NCI-H526 (cell line): ENCODE data around the gene FEN1.

Experiments
- DNase-seq, 2 experiments: peaks; one replicate each; lab custom pipeline; 2025; lab: John Stamatoyannopoulos, UW

FEN1 gene, protein sequence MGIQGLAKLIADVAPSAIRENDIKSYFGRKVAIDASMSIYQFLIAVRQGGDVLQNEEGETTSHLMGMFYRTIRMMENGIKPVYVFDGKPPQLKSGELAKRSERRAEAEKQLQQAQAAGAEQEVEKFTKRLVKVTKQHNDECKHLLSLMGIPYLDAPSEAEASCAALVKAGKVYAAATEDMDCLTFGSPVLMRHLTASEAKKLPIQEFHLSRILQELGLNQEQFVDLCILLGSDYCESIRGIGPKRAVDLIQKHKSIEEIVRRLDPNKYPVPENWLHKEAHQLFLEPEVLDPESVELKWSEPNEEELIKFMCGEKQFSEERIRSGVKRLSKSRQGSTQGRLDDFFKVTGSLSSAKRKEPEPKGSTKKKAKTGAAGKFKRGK

DNA sequence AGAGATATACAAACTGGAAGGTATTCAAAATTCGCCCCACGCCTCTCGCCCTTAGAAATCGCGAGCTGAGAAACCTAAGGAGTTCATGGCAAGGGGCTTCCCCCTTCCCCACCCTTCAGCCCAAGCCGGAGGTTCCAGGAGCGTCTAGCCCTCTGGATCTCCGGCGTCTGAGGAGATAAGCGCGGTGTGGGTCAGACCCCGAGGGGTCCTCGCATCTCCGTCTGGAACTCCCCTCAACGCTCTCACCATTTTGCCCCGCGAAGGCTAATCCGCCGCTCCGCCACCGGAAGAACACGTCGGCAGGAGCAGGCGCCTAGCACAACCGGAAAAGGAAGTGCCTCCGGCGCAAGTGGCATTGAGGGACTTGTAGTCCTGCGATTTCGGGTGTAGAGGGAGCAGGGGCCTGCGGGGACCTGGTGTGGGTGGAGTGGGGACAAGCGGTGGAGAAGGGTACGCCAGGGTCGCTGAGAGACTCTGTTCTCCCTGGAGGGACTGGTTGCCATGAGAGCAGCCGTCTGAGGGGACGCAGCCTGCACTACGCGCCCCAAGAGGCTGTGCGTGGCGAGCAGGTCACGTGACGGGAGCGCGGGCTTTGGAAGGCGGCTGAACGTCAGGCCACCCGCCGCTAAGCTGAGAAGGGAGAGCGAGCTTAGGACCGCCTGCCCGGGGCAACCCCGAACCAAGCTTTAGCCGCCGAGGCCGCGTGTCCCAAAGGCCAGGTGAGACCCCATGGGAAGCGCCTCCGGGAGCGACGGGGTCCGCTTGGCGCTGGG is at the start of gene FEN1, which contains the start of gene TMEM258:
FEN1 (plus strand) TSS at position 602 of the 773 bp plus-strand sequence. CDS start 2,451 bp downstream, outside the sequence.
TMEM258 (minus strand) TSS at position 290 of the 773 bp plus-strand sequence; CDS start at position 249, 41 bp downstream.
- peak; percentile 95 to 97 for DNase-seq

- no peak for DNase-seq
Measured at GRCh38 chr11:61743486-61744095, 49.1 kb upstream of the FEN1 start.

GRCh38 chr11:61744181-61744580 is 48.5 kb upstream of the FEN1 start:
- no peak for DNase-seq

DNA sequence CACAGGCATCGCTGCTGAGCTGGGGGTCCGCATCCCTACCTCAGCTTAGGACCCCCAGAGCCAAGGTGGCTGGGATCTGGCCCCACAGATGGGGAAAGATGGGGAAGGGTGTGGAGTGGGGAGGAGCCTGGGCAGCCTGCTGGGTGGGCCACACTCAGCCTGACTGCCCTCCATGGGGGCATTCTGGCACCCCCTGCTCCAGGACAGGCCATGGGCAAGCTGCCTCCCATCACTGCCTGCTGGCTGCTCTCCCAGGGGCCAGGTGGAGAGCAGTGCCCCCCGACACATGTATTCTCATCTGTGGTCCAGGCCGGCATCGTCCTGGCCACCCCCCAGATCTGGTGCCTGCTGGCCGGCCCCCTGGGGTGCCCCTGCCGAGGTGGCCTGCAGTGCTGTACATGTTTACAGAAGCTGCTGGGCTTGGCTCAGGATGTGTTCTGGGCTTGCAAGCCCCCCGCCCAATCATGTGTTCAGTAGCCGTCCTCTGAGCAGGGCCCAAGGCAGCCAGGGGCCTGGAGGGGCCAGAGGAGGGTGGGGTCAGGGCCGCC is 48.0 kb upstream of the FEN1 start:
- DNase-seq = no peak

DNA sequence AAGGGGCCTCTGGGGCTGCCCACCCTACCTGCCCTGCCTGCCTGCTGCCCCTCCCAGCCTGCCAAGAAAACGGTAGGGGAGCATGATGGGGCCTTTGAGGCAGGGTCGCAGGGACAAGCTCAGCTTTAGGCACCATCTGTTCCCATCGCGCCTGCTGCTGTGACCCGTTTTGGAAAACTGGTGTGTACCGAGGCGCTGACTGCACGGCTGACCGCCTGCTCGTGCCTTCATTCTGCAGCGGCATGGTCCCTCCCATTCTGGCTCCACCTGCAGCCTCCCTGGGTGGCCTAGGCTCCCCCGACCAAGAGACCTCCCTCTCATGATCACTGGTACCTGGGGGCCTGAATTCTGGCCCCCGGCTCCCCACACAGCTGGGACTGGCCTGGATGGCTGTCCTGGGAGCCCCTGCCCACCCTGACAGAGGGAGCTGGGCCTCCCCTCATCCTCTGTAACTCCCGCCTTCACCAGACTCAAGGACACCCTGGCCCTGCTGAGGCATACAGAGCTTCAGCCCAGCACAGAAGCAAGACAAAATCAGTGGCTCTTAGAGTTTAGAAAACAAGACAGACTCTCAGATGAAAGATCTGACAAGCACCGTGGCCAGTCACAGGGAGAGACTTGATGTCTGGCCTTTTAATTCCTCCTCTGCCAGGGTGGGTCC is 46.8 kb upstream of the FEN1 start:
- peak in 1 of 2 experiments; percentile 31 for DNase-seq

DNA sequence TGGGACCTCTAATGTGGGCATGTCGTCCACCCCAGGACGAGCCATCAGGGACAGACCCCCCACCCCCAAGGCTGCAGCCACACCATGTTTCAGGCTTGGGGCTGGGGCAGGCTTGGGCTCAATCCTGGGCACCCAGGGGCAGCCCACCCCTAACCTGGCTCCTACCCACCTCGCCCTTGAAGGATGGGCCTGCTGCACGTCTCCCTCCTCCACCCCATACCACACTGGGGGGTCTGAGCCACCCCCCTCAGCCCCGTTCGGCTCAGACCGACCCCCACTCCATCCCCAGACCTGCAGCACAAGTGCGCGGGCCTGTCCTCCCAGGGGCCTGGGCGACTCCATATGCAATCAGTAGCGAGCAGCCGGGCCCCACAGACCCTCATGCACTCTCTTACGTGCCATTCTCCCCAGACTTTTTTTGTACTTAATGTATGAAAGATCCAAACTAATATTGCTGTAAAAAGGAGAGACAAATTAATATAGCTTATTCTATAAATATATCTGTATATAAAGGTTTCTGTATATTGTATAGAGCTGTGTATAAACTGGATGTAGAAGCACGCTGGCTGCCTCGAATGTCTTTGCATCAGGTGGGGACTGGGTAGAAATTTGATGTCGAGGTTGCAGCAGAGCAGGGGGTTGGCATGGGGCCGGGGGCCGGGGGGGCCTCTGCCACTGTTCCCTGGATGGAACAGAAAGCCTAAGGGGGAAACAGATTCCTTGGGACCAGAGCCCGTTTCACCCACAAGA is 46.1 kb upstream of the FEN1 start:
- DNase-seq = no peak

GRCh38 chr11:61747192-61747966 is 45.3 kb upstream of the FEN1 start:
- DNase-seq = peak in 1 of 2 experiments; percentile 72

DNA sequence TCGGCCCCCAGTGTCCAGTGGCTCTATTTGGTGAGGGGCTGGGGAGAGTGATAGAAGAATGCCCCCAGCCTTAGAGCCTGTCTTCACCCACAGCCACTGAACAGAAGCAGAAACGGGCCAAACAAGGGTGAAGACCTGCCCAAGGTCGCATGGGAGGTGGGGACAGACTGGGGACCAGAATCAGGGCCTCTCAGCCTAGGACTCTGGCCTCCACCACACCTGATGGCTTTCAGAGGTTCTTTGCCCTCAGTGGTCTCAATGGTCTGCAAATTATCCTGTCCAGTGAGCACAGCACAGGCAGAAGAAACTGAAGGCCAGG is 44.8 kb upstream of the FEN1 start:
- peak in 1 of 2 experiments; percentile 69 for DNase-seq

- DNase-seq = no peak
Measured at GRCh38 chr11:61749591-61750217, 43.0 kb upstream of the FEN1 start.

DNA sequence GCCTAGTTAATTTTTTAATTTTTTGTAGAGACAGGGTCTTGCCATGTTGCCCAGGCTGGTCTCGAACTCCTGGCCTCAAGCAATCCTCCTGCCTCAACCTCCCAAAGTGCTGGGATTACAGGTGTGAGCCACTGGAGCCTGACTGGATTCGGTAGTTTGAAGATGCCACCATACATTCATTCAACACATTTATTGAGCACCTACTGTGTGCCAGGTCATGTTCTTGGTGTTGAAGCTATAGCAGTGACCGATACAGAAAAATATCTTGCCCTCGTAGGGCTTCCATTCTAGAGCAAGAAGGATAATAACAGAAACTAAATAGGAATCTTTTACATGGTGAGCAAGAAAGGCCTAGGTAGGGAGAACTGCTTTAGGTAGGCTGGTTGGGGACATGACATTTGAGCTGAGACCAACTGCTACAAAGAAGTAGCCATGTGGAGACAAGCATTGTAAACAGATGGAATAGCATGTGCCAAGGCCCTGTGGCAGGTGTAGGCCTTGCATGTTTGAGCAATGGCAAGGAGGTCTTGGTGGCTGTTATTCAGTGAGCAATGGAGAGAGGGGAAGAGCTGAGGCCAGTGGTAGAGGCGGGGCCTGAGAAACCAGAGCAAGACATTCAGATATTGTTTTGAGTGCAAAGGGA is 42.0 kb upstream of the FEN1 start:
- DNase-seq = no peak

- no peak for DNase-seq
Measured at GRCh38 chr11:61751384-61751783, 41.3 kb upstream of the FEN1 start.

DNA sequence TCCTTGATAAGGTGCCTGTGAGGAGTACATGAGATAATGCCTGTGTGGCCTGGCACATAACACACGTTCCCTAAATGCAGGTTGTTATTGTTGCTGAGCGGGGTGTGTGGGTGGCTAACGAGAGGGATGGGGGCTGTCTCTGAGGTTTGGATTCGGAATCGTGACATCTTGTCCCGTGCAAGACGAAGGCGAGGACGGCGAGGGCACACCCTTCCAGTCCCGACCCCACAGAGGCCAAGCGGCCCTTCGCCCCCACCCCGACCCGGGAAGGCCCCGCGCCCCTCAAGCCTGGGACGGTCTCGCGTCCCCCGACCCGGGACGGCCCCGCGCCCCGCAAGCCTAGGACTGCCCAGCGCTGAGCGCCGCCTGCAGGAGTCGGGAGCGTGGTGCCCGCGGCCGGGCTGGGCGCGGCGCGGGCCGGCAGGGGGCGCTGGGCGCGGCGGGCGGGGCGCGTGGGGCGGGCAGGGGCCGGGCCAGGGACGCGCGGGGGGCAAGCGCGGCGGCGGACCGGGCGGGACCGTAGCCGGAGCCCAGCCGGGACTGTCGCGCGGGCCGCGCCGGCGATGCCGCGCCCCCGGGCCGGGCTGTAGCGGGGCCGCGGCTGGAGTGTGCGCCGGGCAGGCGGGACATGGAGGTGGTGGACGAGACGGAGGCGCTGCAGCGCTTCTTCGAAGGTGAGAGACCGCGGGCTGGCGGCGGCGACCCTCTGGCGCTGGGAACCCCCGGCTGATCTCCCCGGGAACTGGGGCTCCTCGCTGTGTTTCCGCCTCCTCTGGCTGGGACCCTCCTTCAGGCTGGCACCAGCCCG is 40.4 kb upstream of the FEN1 start, which contains the start of gene MYRF:
MYRF (plus strand) TSS at position 520 of the 808 bp plus-strand sequence; CDS start at position 629, 109 bp downstream.
- DNase-seq = peak in 1 of 2 experiments; percentile 74

GRCh38 chr11:61752925-61753521 is 39.7 kb upstream of the FEN1 start:
- DNase-seq = no peak

GRCh38 chr11:61753672-61754071 is 39.0 kb upstream of the FEN1 start:
- peak in 1 of 2 experiments; percentile 27 for DNase-seq

DNA sequence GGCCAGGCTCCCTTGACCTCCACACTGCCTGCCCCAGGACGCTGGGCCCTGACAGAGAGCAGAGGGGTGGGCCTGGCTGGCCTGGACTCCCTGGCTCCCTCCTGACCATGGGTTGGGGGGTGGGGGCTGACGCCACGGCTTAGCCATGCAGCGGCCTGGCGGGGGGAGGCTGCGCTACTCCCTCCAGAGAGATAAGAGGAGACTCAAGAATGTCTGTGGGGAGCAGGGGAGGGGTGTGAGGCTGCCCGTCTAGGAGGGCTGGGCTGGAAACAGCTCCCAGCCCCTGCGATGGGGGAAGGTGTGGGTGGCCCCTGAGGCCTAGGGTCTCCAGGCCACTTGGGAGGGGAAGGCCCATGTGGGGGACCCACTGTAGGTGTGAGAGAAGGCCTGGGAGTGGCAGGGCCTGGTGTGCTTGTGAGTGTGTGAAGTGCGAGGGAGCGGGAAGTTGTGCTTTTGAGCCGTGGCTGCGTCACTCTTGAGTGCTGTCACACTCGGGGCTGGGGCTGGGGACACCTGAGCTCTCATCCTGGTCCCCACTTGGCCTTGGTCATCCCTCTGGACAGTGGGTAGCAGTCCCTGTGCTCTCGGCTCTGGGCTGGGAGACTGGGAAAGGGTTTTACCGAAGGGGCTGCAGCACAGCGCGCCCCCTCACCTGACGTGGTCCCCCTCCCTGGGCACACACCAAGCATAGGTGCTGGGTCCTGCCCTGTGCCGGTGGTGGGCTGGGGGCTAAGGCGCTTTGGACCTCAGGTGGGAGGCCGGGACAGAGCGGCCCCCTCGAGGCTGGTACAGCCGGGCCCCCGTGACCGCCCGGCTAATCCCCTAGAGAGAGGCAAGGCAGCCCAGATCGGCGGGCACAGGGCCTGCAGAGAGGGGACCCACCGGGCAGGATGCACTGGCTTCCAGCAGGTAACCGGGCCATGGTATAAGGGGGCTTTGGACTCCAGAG is 37.9 kb upstream of the FEN1 start:
- DNase-seq = no peak

GRCh38 chr11:61756147-61756451 is 36.6 kb upstream of the FEN1 start:
- no peak for DNase-seq
